PC-9 (cell line): Measurements from ENCODE around the gene GNE. TPM values are rescaled to one million over a fixed set of nuclear protein-coding genes. Genes with fewer than 3 reads are reported as not detected.

Source experiments
- BruUV-seq: library from RNA; stranded (reverse); fragments of 400-500 nt; replicated peaks from 2 replicates; lab custom pipeline; 2021; lab: Mats Ljungman, UMichigan
- CTCF ChIA-PET: fragments of 300-600 bp; sonication (Branson Sonifier 250); formaldehyde crosslinking; loops from one replicate; lab custom pipeline; 2022; ENCODE audit warnings: antibody characterized with exemption; lab: Charles Lee
- POLR2A ChIA-PET: fragments of 300-600 bp; sonication (Branson Sonifier 250); formaldehyde crosslinking; loops from one replicate; lab custom pipeline; 2022; ENCODE audit warnings: antibody characterized with exemption; ENCODE audit not compliant: unreplicated experiment; lab: Charles Lee
- DNase-seq, 2 experiments: peaks; one replicate each; pipeline versions ENCODE4 v3.0.0 to v3.0.0-alpha.2; 2015 to 2022; ENCODE audit warnings: mixed read lengths in 1 of 2
- H2AFZ ChIP-seq: fragments of 200-600 bp; sonication (generic); 2 replicates; pipeline ENCODE4 v1.8.1; 2017; ENCODE audit warnings: antibody characterized with exemption
- H3F3A ChIP-seq: fragments of 200-600 bp; sonication (generic); 2 replicates; pipeline ENCODE4 v1.8.1; 2017; ENCODE audit warnings: antibody characterized with exemption, mild to moderate bottlenecking, low read depth; ENCODE audit not compliant: insufficient read depth
- H3K27ac ChIP-seq: fragments of 200-600 bp; sonication (generic); 2 replicates; pipeline ENCODE4 v1.6.1; 2016; ENCODE audit warnings: mixed run types
- H3K27me3 ChIP-seq: fragments of 200-600 bp; sonication (generic); 2 replicates; pipeline ENCODE4 v1.6.1; 2016; ENCODE audit warnings: low read depth, mixed run types; ENCODE audit not compliant: insufficient read depth
- H3K36me3 ChIP-seq: fragments of 200-600 bp; sonication (generic); 2 replicates; pipeline ENCODE4 v1.6.1; 2016; ENCODE audit warnings: low read depth, mixed run types
- H3K4me1 ChIP-seq: fragments of 200-600 bp; sonication (generic); replicated peaks from 2 replicates; pipeline ENCODE4 v1.6.1; 2016; ENCODE audit warnings: mixed run types; ENCODE audit not compliant: insufficient read depth
- H3K4me2 ChIP-seq: fragments of 200-600 bp; sonication (generic); 2 replicates; pipeline ENCODE4 v1.6.1; 2017; ENCODE audit warnings: mixed run types
- H3K4me3 ChIP-seq: fragments of 200-600 bp; sonication (generic); 2 replicates; pipeline ENCODE4 v1.6.1; 2016; ENCODE audit warnings: mixed run types
- H3K79me2 ChIP-seq: fragments of 200-600 bp; sonication (generic); 2 replicates; pipeline ENCODE4 v1.6.1; 2017; ENCODE audit warnings: low read depth, mixed run types
- H3K9me2 ChIP-seq: fragments of 200-600 bp; sonication (generic); 2 replicates; pipeline ENCODE4 v1.8.1; 2017; ENCODE audit warnings: mild to moderate bottlenecking; ENCODE audit not compliant: insufficient read depth
- H3K9me3 ChIP-seq: fragments of 200-600 bp; sonication (generic); 2 replicates; pipeline ENCODE4 v1.8.1; 2016; ENCODE audit warnings: low read depth; ENCODE audit not compliant: insufficient read depth
- H4K20me1 ChIP-seq: fragments of 200-600 bp; sonication (generic); 2 replicates; pipeline ENCODE4 v1.8.1; 2017; ENCODE audit not compliant: insufficient read depth
- EZH2 ChIP-seq: fragments of 200-600 bp; sonication (generic); IDR thresholded peaks from 2 replicates; pipeline ENCODE4 v1.8.0; 2017; ENCODE audit warnings: antibody characterized with exemption, low read depth
- intact Hi-C: fragments of 100-400 bp; cut with micrococcal nuclease; formaldehyde crosslinking; loops from one replicate; pipeline ENCODE4 v1.10.0; 2022; ENCODE audit not compliant: unreplicated experiment
- total RNA-seq: library from RNA; stranded (reverse); gene quantifications from 2 replicates; pipeline ENCODE4 v1.2.3, GENCODE V29; 2021
- TF ChIP-seq, protein P1 (sequence below): fragments of 200-600 bp; sonication (generic); conservative IDR thresholded peaks from 2 replicates; pipeline ENCODE4 v1.6.1; 2017; ENCODE audit warnings: mixed run types, antibody characterized with exemption, mild to moderate bottlenecking, moderate library complexity

The GNE gene
- total RNA-seq, 1 experiment from 2014 or later = 23.2 TPM

DNA sequence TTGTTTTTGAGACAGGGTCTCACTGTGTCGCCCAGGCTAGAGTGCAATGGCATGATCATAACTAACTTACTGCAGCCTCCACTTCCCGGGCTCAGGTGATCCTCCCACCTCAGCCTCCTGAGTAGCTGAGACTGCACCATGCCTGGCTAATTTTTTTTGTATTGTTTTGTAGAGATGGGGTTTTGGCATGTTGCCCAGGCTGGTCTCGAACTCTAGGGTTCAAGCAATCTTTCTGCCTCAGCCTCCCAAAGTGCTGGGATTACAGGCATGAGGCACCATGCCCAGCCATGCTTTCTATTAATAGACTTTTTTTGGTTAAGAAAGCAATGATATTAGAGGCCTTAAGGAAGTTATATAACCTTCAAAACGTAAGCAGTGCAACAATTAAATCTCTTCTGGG lies 44.3 kb downstream of the GNE start:
- POLR2A ChIA-PET = no interaction called here
- Histone ChIP-seq H3K4me3 (no peak overlapping the region), H3K9me2 (no peaks in the 10 kb centered on the region), H3K27me3 (no peaks in the 10 kb centered on the region), H3K36me3 (peaks cover 5% of the 10 kb centered on the region; the same call in 1 of the 2 replicates), H3K27ac (no peak overlapping the region), H3K79me2 (no peaks in the 10 kb centered on the region), H2AFZ (no peak overlapping the region), H4K20me1 (peaks cover 28% of the 10 kb centered on the region), H3K9me3 (no peaks in the 10 kb centered on the region), H3K4me2 (no peak overlapping the region), H3K4me1 (no peaks in the 10 kb centered on the region), H3F3A (peaks cover 41% of the 10 kb centered on the region; the same call in 1 of the 2 replicates)
- no peak for DNase-seq
- CTCF ChIA-PET = no interaction called here
- TF ChIP-seq EZH2 = no peak
- TF ChIP-seq, protein P1, sequence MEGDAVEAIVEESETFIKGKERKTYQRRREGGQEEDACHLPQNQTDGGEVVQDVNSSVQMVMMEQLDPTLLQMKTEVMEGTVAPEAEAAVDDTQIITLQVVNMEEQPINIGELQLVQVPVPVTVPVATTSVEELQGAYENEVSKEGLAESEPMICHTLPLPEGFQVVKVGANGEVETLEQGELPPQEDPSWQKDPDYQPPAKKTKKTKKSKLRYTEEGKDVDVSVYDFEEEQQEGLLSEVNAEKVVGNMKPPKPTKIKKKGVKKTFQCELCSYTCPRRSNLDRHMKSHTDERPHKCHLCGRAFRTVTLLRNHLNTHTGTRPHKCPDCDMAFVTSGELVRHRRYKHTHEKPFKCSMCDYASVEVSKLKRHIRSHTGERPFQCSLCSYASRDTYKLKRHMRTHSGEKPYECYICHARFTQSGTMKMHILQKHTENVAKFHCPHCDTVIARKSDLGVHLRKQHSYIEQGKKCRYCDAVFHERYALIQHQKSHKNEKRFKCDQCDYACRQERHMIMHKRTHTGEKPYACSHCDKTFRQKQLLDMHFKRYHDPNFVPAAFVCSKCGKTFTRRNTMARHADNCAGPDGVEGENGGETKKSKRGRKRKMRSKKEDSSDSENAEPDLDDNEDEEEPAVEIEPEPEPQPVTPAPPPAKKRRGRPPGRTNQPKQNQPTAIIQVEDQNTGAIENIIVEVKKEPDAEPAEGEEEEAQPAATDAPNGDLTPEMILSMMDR = no peak
- BruUV-seq = no TSS peak
- intact Hi-C loops = no loop called here

DNA sequence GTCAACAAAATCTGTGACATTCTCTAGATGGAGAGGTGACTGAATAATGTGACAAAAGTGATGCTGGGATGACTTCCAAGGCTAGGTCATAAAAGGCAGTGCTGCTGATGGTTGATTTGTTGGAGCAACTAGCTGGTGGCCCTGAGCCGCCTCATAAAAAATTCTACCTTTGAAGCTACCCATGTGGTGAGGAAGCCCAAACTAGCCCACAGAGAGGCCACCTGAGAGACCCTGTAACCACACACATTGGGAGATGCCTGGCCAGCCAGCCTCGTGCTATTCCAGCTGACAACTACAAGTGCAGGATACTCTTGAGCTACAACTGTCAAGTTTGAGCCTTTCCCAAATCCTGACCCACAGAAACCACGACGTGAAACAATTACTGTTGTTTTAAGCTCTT lies 44.9 kb downstream of the GNE start:
- DNase-seq = no peak
- peaks cover 5% of the 10 kb centered on the region; the same call in 1 of the 2 replicates for H3K36me3 ChIP-seq
- POLR2A ChIA-PET = no interaction called here

DNA sequence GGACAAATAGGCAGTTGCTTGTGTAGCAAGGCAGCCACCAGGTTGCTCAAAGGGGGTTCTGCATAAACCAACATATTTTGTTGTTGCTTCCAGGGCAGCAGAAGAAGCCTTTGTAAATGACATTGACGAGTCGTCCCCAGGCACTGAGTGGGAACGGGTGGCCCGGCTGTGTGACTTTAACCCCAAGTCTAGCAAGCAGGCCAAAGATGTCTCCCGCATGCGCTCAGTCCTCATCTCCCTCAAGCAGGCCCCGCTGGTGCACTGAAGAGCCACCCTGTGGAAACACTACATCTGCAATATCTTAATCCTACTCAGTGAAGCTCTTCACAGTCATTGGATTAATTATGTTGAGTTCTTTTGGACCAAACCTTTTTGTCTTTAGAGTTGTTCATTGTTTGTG lies 46.7 kb downstream of the GNE start:
- TF ChIP-seq, protein P1 = no peak
- TF ChIP-seq EZH2 = no peak
- no peak for DNase-seq
- Histone ChIP-seq H3F3A (peaks cover 41% of the 10 kb centered on the region; the same call in 1 of the 2 replicates), H3K9me2 (no peaks in the 10 kb centered on the region), H3K4me1 (no peaks in the 10 kb centered on the region), H2AFZ (no peak overlapping the region), H3K36me3 (peaks cover 5% of the 10 kb centered on the region; the same call in 1 of the 2 replicates), H3K4me3 (no peak overlapping the region), H3K79me2 (peaks cover 3% of the 10 kb centered on the region; the same call in 1 of the 2 replicates), H3K4me2 (no peak overlapping the region), H3K9me3 (no peaks in the 10 kb centered on the region), H3K27me3 (no peaks in the 10 kb centered on the region), H4K20me1 (peaks cover 29% of the 10 kb centered on the region), H3K27ac (no peak overlapping the region)
- no TSS peak for BruUV-seq
- intact Hi-C loops = no loop called here
- ChIA-PET CTCF (no interaction called here), POLR2A (no interaction called here)

More for the DNA sequence above, 44.9 kb downstream of the GNE start:
- CTCF ChIA-PET = no interaction called here
- no peak overlapping the region for H2AFZ ChIP-seq
- H3K9me3 ChIP-seq = no peaks in the 10 kb centered on the region
- no peaks in the 10 kb centered on the region for H3K4me1 ChIP-seq
- H3K27ac ChIP-seq = no peak overlapping the region
- H3K9me2 ChIP-seq = no peaks in the 10 kb centered on the region
- no peak overlapping the region for H3K4me2 ChIP-seq
- no peak for TF ChIP-seq EZH2
- TF ChIP-seq, protein P1 = no peak
- H3K79me2 ChIP-seq = no peaks in the 10 kb centered on the region
- BruUV-seq = no TSS peak
- H3K4me3 ChIP-seq = no peak overlapping the region
- no peaks in the 10 kb centered on the region for H3K27me3 ChIP-seq
- H4K20me1 ChIP-seq = peaks cover 29% of the 10 kb centered on the region
- intact Hi-C loops = no loop called here
- H3F3A ChIP-seq = peaks cover 41% of the 10 kb centered on the region; the same call in 1 of the 2 replicates
